Measurements from ENCODE around the gene SOWAHA. TPM values are rescaled to one million over a fixed set of nuclear protein-coding genes. Genes with fewer than 3 reads are reported as not detected.

SOWAHA gene
- total and polyA plus RNA-seq, 2 donors (not counting 1 experiment from before 2014, with no cell fraction given), result 0.03 to 0.17 TPM

DNA sequence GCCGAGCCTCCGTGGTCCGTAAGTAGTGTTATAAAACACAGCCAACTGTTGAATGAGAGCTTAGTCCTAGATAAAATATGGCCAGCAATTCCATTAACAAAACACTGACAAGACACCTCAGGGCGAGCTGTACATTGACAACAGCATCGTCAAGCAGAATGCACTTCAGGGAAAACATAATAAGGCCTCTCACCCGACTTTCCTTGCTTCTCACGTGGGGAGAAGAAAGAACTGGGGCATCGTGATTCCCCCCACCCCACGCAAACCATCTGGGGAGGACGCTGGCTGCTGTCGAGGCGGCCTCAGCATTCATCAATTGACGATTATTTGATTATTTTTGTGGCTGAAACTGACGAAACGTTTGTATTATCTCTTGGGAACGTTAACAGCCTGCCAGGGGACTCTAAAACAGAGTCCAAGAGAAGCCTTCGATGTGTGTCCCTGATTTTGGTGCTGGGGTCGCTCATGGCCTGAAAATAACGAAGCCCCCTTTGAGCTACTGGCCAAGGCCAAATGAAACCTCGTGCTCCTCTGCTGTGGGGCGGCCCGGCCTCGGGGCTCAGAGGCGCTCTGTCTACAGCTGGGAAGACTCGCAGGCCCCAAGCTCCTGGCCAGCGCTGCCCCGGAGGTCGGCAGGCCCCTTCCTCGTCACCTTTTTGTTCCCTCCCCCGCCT, 52.7 kb downstream of the SOWAHA start:
- H3K9me3 ChIP-seq (ENCODE audit: control insufficient read depth, insufficient read depth, low read depth, low read length), result no peaks in the 10 kb centered on the region
- H3K9ac ChIP-seq (ENCODE audit: insufficient read depth, low read length), result peak overlapping the region; percentile 66
- peak overlapping the region; percentile 99 for H3K27ac ChIP-seq (ENCODE audit: insufficient read depth, low read length)
- no peak for TF ChIP-seq EZH2 (IDR thresholded peaks at IDR 0.05; ENCODE audit: low read length, missing control alignments)
- TF ChIP-seq, protein P1, sequence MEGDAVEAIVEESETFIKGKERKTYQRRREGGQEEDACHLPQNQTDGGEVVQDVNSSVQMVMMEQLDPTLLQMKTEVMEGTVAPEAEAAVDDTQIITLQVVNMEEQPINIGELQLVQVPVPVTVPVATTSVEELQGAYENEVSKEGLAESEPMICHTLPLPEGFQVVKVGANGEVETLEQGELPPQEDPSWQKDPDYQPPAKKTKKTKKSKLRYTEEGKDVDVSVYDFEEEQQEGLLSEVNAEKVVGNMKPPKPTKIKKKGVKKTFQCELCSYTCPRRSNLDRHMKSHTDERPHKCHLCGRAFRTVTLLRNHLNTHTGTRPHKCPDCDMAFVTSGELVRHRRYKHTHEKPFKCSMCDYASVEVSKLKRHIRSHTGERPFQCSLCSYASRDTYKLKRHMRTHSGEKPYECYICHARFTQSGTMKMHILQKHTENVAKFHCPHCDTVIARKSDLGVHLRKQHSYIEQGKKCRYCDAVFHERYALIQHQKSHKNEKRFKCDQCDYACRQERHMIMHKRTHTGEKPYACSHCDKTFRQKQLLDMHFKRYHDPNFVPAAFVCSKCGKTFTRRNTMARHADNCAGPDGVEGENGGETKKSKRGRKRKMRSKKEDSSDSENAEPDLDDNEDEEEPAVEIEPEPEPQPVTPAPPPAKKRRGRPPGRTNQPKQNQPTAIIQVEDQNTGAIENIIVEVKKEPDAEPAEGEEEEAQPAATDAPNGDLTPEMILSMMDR (conservative IDR thresholded peaks at IDR 0.05 in 1 of 2, IDR thresholded peaks at IDR 0.05 in 1 of 2; ENCODE audit: low read depth in 1 of 2, low read length in 2 of 2), result no peak
- H3K36me3 ChIP-seq (ENCODE audit: control insufficient read depth, insufficient read depth, low read length), result no peaks in the 10 kb centered on the region
- peak overlapping the region; percentile 32 to 99 (median 64) for H3K4me3 ChIP-seq (replicated peaks in 1 of 4; ENCODE audit: control extremely low read depth in 1 of 4, insufficient read depth in 1 of 4, low read depth in 3 of 4, low read length in 4 of 4)
- peak overlapping the region; percentile 59 for H3K4me2 ChIP-seq (ENCODE audit: extremely low read depth, insufficient read depth, low read length)
- peaks cover 14% of the 10 kb centered on the region for H3K79me2 ChIP-seq (ENCODE audit: control insufficient read depth, insufficient read depth, low read length)
- no peaks in the 10 kb centered on the region for H3K27me3 ChIP-seq (ENCODE audit: control insufficient read depth, insufficient read depth, low read length)
- no peaks in the 10 kb centered on the region for H4K20me1 ChIP-seq (ENCODE audit: control insufficient read depth, extremely low read depth, insufficient read depth, low read length)
- no peak for DNase-seq (ENCODE audit: low read depth in 2 of 2)
- peak overlapping the region; percentile 56 for H2AFZ ChIP-seq (ENCODE audit: low read length)
- H3K4me1 ChIP-seq (ENCODE audit: control insufficient read depth, extremely low read depth, insufficient read depth, low read length), result peaks cover 3% of the 10 kb centered on the region

Other genes with a start within 250 kb of the SOWAHA start
- not detected in 2 replicates for gene IL13, start 155.1 kb upstream of the SOWAHA start, total RNA-seq
- not detected in 2 replicates for gene IL13, start 155.1 kb upstream of the SOWAHA start, polyA plus RNA-seq
- not detected in 2 replicates for gene IL4, start 139.3 kb upstream of the SOWAHA start, total RNA-seq
- not detected in 2 replicates for gene IL4, start 139.3 kb upstream of the SOWAHA start, polyA plus RNA-seq
- gene KIF3A, start 75.8 kb upstream of the SOWAHA start, total RNA-seq, result 10.5 and 11.2 TPM in 2 replicates
- 7.3 and 8.8 TPM in 2 replicates for gene KIF3A, start 75.8 kb upstream of the SOWAHA start, polyA plus RNA-seq
- under 0.01 TPM in 1 of 2 replicates, not detected in the other for gene CCNI2, start 65.9 kb upstream of the SOWAHA start, total RNA-seq
- gene CCNI2, start 65.9 kb upstream of the SOWAHA start, polyA plus RNA-seq, result not detected in 2 replicates
- 50.3 and 64.2 TPM in 2 replicates for gene SEPTIN8, start 36.1 kb upstream of the SOWAHA start, total RNA-seq
- 62.1 and 71.1 TPM in 2 replicates for gene SEPTIN8, start 36.1 kb upstream of the SOWAHA start, polyA plus RNA-seq
- 4.1 and 6.1 TPM in 2 replicates for gene SHROOM1, start 17.3 kb downstream of the SOWAHA start, total RNA-seq
- gene SHROOM1, start 17.3 kb downstream of the SOWAHA start, polyA plus RNA-seq, result 2.9 and 6.2 TPM in 2 replicates
- gene GDF9, start 53.2 kb downstream of the SOWAHA start, total RNA-seq, result under 0.01 and 0.17 TPM in 2 replicates
- 0.07 and 0.11 TPM in 2 replicates for gene GDF9, start 53.2 kb downstream of the SOWAHA start, polyA plus RNA-seq
- gene UQCRQ, start 53.3 kb downstream of the SOWAHA start, total RNA-seq, result 112 and 113 TPM in 2 replicates
- 157 and 200 TPM in 2 replicates for gene UQCRQ, start 53.3 kb downstream of the SOWAHA start, polyA plus RNA-seq
- 0.26 and 0.33 TPM in 2 replicates for gene LEAP2, start 60.4 kb downstream of the SOWAHA start, total RNA-seq
- 0.30 and 0.50 TPM in 2 replicates for gene LEAP2, start 60.4 kb downstream of the SOWAHA start, polyA plus RNA-seq
- gene AFF4, start 150.3 kb downstream of the SOWAHA start, total RNA-seq, result 37.0 and 54.2 TPM in 2 replicates
- 67.3 and 73.6 TPM in 2 replicates for gene AFF4, start 150.3 kb downstream of the SOWAHA start, polyA plus RNA-seq
- gene ZCCHC10, start 213.2 kb downstream of the SOWAHA start, total RNA-seq, result 7.4 and 12.3 TPM in 2 replicates
- gene ZCCHC10, start 213.2 kb downstream of the SOWAHA start, polyA plus RNA-seq, result 29.5 and 33.1 TPM in 2 replicates
- 108 and 109 TPM in 2 replicates for gene HSPA4, start 238.7 kb downstream of the SOWAHA start, total RNA-seq
- gene HSPA4, start 238.7 kb downstream of the SOWAHA start, polyA plus RNA-seq, result 89.1 and 109 TPM in 2 replicates

All from fibroblast of lung (primary cell).